Stimulated activated CD4-positive, alpha-beta T cell treated with anti-CD3 and anti-CD28 coated beads, Interleukin-1b, Interleukin-23, amount 100 ng/mL, for 24 hours (primary cell): ENCODE data around the gene VAV2.

Experiments used
- DNase-seq, 4 experiments: peaks; one replicate each; pipeline ENCODE4 v3.0.0-alpha.2; 2020; ENCODE audit warnings: low read depth in 4 of 4, low spot score in 1 of 4

The VAV2 gene

DNA sequence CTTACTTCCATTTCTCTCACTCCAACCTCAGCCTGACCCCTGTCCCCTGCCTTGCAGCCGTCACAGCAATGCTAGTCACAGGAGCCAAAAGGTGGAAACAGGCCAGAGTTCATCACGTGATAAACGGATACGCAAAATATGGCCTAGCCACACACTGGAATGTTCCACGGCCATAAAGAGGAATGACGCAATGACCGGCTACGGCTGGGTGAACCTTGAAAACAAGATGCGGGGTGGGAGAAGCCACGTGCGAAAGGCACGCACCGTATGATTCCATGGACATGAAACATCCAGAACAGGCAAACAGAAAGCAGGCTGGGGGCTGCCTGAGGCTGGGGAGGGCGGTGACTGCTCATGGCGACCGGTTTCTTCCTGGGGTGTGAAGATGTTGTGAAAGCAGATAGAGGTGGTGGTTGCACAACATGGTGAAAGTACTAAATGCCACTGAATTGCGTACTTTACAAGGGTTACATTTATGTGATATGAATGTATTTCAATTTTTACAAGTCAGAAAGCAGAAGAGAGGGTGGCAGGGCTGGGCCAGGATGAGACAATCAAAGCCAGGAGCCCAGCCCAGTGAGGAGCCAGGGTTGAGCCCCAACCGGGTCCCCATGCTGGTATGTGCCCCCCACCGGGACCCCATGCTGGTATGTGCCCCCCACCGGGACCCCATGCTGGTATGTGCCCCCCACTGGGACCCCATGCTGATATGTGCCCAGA, 136.2 kb downstream of the VAV2 start:
- no peak for DNase-seq

DNA sequence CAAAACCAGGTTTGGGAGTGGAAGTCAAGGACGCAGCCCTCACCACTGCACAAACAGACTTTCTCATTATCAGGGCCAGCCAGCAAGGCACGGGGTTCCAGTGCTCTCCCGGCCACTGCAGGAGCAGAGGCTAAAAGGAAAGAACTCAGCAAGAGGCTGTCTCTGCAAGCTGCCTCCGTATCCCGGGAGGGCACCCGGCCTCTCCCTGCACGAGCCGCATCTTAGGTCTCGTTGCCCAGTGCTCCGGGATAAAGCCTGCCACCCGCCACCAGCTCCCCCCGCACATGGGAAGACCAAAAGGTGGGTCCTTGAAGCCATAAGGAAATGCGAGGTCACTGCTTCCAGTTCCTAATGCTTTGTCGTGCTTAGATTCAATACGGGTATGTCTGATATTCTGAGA, 136.8 kb downstream of the VAV2 start:
- no peak for DNase-seq

DNA sequence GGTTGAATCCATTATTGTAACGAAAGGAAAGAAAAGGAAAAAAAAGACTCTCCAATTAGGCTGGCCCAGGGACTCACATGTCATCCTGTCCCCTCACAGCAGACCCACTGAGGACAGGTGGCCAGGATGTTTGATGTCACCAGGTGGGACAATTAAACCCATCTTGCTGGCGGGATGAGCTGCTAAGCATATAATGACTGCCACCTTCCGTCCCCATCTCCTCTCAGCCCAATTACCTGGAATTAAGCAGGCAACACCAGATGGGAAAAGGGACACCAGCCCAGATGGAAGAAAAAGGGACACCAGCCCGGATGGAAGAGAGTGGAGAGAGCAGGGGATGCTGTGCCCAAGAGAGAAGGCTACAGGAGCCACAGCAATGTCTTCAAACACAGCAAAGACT, 137.4 kb downstream of the VAV2 start:
- DNase-seq, result no peak

DNA sequence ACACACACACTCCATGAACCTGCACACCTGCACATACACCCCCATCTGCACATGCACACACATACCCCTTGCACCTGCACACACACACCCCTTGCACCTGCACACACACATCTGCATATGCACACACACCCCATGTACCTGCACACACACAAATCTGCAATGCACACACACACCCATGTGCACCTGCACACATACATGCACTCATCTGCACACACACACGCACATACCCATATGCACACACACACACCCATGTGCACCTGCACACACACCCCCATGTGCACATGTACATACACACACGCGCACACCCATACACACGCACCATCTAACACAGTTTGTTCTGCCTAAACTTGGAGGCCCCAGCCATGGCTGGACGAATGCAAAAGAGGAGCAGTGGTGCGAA, 138.1 kb downstream of the VAV2 start:
- no peak for DNase-seq

DNA sequence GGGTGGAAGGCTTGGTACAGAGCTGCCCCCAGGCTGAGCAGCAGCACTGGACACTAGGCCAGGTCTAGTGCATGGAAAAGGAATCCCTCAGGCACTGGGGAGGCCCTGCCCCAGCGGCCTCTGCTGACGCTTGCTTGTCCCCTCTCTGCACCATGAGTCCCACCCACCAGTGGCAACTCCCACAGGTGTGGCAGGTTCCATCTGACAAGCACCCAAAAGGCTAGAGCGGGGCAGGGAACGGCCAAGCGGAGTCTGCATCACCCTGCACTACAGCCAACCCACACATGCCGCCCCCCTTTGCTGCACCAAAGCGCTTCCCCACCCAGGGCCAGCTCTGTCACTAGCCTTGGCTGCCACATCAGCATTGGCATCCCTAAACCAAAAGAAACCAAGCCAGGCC, 138.8 kb downstream of the VAV2 start:
- DNase-seq, result no peak

DNA sequence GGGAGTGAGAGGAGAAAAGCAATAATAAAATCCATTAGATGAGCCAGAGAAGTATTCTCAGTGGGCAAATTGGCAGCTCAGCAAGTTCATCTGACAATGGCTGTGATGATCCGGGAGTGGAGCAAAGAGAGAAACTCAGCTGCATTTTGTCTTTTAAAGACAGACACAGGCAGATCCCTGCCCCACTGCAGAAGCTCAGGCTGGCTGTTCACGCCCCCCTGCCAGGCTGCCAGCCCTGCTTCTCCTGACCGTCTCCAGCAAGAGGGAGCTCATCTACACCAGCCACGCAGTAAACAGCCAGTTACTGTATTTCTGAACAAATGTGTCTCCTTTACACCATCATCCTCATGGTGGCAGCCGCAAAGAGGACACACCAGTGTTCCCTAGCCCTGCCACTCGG, 139.7 kb downstream of the VAV2 start:
- no peak for DNase-seq

DNA sequence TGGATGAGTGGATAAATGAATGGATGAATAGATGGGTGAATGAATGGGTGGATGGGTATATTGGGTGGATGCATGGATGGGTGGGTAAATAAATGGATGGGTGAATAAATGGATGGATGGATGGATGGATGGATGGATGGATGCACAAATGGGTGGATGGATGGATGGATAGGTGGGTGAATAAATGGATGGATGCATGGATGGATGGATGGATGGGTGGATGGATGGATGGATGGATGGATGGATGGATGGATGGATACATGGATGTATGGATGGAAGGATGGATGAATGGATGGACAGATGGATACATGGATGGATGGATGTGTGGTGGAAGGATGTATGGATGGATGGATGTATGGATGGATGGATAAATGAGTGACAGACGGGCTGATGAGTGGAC, 140.4 kb downstream of the VAV2 start:
- DNase-seq, result no peak

DNA sequence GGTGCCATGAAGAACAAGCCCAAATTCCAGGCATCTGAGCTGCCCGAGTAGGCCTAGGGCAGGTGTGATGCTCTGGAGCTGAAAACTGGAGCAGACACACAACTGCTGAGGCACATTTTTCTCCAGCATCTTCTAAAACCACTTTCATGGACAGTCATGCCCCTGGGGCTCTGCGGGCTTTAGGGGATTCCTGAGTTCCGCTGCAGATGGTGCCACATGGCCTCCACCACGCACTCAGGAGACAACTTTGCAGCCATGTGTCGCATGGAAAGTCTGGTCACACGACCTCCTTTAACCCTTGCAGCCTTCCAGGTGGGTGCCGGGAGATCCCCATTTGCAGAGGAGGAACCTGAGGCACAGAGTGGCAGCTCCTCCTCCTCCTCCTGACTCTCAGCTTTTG, 141.2 kb downstream of the VAV2 start:
- no peak for DNase-seq

DNA sequence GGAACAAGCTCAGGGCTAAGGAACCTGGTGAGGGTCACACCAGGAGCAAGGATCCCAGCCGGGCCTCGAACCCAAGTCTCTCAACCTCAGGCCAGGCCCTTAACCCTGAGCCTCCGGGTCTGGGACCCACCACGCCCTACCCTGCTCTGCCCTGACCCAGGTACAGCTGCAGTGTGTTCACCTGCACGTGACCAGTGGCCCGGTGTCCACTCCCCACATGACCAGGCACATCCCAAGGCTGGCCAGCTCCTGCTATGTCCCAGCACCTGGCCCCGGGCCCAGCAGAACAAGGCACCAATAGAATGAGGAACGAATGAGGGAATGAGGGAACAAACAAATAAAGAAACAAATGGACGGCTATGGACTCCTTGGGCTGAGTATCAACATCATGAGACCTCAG, 142.0 kb downstream of the VAV2 start:
- DNase-seq, result no peak

DNA sequence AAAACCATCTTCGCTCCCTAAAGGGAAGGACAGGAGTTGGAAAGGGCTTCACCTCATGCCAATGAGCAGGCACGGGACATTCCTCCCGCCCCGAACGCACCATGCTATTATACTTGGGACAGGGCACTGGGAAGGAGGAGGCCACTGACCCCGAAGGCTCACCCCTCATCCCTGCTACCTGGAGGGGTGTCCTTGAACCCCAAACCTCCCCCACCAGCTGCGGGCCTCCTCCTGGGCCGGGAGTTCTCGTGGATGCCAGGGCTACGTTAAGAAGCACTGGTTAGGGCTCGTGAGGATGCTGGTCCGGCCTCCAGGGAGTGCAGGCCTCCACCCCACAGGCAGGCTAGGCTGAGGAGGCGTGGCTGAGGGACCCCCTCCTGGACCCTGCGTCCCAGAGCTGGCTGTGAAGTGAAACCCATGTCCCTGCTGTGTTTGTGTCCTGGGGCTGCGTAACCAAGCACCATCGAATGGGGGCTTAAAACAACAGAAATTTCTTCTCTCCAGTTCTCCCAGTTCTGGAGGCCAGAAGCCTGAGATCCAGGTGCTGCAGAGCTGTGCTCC, 142.9 kb downstream of the VAV2 start:
- no peak for DNase-seq

DNA sequence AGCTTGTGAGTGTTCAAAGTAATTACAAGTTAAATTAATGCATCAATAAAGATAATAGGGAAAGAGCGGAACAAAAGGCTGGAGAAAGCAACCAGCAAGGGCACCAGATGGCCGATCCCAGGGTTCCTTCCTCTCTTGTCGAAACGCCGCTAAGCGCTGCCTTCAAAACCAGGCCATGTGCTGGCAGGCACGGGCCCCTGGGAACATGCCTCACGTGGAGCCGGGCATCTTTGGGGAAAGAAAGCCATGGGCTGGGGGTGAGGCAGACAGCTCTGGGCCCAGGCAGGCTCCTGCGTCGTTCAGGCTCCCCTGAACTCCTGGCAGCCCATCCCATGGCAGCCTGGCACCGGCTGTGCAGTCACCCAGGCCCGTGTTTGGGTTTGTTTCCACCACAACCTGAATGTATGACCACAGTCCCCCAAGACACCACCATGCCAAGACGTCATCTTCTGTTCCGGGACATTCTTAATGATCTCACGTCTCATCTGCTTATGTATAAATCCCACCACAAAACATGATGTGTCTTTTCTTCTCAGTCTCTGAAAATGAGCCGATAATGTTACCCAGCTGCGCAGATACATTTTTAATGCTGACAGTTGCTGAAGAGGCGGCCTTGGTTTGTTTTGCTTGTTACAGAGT, 143.5 kb downstream of the VAV2 start:
- DNase-seq, result no peak

DNA sequence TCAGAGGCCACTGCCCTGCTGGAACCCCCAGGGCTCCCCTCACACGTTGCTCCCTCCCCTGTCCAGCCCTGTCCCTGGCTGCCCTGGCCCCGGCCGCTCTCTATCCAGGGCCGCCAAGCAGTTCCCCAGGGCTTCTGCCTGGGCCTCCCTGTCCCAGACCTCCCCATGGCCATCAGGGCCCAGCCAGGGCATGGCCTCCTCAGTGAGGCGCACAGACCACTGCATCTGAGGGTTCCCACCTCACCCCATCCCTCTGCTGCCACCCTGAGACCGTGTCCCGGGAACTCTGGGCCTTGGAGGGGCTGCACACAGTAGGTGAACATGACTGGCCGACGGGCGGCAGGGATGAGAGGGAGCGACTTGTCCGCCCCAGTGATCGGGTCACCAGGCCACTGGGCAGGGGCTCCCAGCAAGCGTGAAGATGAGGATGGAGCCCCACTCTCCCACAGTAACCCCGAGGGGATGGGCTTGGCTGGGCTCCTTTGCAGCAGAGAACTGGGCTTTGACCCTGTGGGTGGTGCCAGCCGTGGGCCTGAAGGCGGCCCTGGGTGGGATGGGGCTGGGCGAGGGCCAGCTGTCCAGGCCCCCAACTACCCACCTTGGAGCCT, 145.5 kb downstream of the VAV2 start:
- DNase-seq, result no peak

DNA sequence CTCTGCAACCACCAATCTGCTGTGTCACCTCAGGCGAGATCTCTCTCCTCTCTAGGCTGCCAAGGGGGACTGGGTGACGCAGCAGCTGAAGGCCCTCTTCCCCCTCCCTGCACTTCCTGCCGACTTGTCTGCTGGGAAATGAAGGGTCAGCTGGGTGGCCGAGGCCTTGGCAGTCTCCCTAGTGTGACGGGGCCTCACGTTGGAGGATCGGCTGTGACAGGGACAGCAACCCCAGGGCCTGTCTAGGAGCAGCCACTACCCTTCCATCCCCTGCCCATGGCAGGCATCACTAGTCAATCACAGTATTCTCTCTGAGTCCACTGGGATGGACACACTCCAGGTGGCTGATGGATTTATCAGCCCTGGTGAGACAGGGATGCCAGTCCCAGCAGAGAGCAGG, 146.7 kb downstream of the VAV2 start:
- no peak for DNase-seq

DNA sequence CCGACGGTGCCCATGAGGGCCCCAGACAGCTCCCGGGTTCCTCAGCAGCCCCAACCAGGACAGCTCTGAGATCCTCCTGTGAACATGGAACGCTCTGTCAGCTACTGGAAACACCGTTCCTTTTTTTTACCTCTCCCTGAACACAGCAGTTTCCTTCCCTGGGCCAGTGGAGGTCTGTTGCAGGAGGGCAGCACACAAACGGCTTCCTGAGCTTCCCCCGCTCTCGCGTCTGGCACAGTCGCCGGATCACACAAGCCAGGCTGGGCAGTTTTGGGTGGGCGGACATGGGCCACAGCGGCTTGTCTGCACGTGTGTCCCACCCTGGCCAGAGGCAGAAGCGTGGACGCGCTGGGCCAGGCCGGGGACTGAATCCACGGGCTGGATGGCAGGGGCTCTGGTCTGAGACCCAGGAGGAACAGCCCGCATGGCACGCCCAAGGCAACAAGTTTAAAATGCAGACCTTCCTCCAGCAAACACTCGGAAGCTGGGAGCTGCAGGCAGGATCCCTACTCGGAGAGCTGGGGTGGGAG, 147.2 kb downstream of the VAV2 start:
- no peak for DNase-seq

DNA sequence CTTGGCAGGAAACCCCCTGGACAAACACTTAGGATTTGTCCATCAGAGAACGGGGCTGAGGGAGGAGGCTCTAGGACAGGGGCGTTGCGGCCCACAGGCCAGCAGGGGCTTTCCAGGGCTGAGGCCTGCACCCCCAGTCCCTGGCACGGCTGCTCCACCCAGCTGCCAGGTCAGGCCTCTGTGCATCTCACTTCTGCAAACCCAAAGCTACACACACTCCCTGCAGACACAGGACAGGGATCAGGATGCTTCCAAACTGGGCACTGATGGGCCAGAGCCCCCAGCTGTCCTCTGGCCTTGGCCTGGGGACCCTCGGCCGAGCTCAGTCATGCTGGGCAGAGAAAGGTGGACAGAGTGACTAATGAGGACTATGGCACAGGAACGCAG, 147.7 kb downstream of the VAV2 start:
- DNase-seq, result no peak

DNA sequence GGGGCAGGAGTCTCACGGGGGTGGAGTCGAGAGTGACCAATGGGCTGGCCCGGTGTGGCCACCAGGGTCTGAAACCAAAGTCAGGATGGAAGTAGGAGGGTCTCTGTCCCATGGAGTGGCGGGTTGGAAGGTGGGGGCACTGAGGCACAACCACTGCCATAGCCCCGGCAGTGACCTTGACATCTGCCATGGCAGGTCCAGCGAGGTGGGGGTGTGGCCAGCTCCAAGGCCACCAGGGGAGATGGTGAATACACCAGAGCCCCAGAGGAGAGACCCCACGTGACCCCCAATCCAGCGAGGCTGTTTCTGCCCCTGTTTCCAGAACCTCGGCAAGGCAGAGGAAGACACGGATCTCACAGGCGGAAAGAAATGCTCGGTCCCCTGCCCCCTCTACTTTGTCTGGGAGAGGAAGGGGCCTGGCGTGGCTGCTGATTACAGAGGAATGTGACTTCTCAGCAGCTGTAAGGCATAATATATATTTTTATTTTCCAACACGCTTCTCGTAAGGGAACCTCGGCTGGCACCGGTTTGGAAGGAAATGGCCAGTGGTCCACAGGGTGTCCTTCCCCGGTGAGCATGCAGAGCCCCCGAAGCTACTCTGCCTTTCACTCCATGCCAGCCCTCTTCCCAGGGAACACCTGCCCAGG, 148.2 kb downstream of the VAV2 start:
- no peak for DNase-seq

DNA sequence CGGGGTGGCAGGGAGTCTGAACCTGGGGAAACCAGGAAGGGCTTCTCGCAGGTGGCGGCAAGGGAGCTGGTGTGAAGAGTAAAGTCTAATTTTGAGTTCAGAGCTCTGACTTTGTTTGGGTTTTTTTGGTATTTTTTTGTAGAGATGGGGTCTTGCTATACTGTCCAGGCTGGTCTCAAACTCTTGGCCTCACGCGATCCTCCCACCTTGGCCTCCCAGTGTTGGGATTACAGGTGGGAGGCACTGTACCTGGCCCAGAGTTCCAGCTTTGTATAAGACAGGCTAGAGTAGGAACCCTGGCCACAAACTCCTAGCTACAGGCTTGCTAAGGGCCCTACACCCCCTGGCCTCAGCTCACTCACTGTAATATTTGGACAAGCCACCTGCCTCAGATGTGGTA, 148.9 kb downstream of the VAV2 start:
- DNase-seq, result no peak

DNA sequence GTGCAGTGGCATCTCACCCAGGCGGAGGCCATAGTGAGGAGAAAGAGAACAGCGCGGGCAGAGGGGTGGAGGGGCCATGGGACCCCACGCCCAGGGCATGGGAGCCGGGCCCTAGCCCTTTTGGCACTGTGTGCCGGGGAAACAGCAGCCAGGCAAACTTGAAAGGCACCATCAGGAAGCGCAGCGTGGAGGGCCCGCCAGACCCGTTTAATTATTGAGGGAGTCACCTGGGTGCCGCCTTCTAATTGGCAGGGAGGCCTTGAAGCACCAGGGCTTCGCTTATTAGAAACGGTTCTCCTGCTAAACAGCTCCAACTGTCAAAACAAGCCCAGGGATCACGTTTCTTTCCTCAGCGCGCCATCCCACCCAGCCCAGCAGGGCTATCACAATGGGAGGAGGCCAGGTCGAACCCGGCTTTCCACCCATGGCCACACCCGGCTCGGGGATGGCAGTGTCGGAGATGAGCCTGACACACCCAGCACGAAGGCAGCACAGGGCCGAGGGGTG, 149.3 kb downstream of the VAV2 start:
- no peak for DNase-seq

DNA sequence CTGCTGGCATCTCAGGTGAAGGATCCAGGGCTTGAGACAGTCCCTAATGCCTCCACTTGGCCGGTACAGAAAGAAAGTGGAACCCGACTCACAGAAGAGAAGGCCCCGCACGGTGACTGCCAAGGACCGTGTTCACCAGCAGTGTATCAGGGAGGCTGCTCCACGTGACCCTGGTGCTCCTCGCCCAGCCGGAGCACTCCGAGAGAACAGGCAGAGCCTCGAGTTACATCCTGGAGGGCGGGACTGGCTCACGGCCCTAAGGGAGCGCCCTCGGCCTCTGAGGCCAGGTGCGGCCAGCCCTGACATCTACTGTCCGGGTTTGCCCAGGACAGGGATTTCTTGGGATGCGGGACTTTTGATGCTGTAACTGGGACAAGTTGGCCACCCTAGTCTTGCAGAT, 149.9 kb downstream of the VAV2 start:
- no peak for DNase-seq

DNA sequence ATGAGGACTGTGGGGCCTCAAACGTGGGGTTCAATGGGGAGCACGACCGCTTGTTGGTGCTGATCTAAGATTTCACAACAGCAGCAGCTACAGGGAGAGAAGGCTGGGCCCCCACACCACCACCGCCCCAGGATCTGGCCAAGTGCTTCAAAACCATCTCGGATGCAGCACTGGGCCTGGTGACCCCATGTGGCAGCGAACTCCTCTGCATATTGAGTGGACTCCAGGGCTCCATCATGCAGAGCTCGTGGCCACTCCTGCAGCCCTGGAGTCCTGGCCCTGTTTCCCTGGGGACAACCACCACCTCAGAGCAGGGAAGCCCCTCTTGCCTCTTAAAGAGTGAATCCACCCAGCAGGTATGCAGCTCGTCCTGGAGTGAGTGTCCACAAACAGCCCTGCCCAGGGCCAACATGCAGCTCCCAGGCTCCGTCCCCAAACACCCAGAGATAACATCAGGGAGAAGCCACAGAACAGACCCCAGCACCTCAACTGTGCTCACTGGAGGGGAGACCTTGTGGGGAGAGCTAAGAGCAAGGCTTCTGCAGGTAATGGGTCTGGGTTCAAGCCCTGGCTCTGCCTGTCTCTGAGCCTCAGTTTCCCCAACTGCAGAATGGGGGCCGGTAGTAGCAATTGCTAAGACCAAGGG, 150.8 kb downstream of the VAV2 start:
- no peak for DNase-seq

DNA sequence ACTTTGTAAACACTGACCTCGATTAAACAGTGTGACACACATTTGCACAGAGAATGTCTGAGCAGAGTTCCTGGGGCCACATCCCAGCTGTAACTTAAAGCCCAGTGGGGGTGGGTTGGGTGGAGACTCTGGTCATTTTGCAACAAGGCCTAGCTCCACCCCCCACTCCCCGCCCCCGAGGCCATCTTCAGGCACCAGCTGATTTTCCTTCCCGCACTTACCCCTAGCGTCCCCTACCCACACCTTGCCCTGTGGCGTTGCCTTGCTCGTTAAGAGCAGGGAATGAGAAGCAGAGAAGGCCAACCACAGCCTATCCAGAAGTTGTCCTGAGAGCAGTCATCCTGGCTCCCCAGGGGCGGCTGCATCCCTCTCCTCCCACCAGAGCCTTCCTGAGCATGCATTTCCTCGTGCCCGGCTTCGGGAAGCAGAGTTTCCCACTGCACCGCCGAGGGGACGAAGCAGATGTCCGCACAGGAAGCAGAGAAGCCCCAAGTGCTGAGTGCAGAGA, 152.2 kb downstream of the VAV2 start:
- DNase-seq, result no peak
